GM23338 (cell line): ENCODE data around the gene BPIFB6. TPM values are rescaled to one million over a fixed set of nuclear protein-coding genes. Genes with fewer than 3 reads are reported as not detected.

Source experiments
- ATAC-seq: fragments of 200-7000 bp; cut with Tn5 transposase; 3 replicates; pipeline ENCODE4 v1.9.1; 2020
- DNase-seq: peaks from one replicate; pipeline ENCODE4 v3.0.0-alpha.2; 2015; ENCODE audit warnings: low spot score
- H2AFZ ChIP-seq: fragments of 200-600 bp; sonication (generic); 2 replicates; pipeline ENCODE4 v1.8.0; 2016; ENCODE audit warnings: antibody characterized with exemption, mild to moderate bottlenecking, moderate library complexity
- H3F3A ChIP-seq: fragments of 200-600 bp; sonication (generic); replicated peaks from 2 replicates; pipeline ENCODE4 v1.8.0; 2017; ENCODE audit warnings: antibody characterized with exemption, mixed run types, low read depth
- H3K27ac ChIP-seq: fragments of 200-600 bp; sonication (generic); 2 replicates; pipeline ENCODE4 v1.6.1; 2016; ENCODE audit warnings: low read depth
- H3K27me3 ChIP-seq: fragments of 200-600 bp; sonication (generic); 2 replicates; pipeline ENCODE4 v1.8.0; 2016; ENCODE audit warnings: mild to moderate bottlenecking, mixed run types, moderate library complexity; ENCODE audit not compliant: insufficient read depth
- H3K36me3 ChIP-seq: fragments of 200-600 bp; sonication (generic); 2 replicates; pipeline ENCODE4 v1.8.0; 2016; ENCODE audit warnings: mild to moderate bottlenecking; ENCODE audit not compliant: insufficient read depth
- H3K4me1 ChIP-seq: fragments of 200-600 bp; sonication (generic); 2 replicates; pipeline ENCODE4 v1.8.0; 2016; ENCODE audit warnings: mild to moderate bottlenecking, moderate library complexity; ENCODE audit not compliant: insufficient read depth
- H3K4me2 ChIP-seq: fragments of 200-600 bp; sonication (generic); 2 replicates; pipeline ENCODE4 v1.7.1; 2017; ENCODE audit warnings: mixed run types
- H3K4me3 ChIP-seq: fragments of 200-600 bp; sonication (generic); 2 replicates; pipeline ENCODE4 v1.6.1; 2016; ENCODE audit warnings: mixed run types
- H3K79me2 ChIP-seq: fragments of 200-600 bp; sonication (generic); replicated peaks from 2 replicates; pipeline ENCODE4 v1.8.0; 2017; ENCODE audit warnings: mild to moderate bottlenecking; ENCODE audit not compliant: insufficient read depth
- H3K9me2 ChIP-seq: fragments of 200-600 bp; sonication (generic); 2 replicates; pipeline ENCODE4 v1.8.0; 2017; ENCODE audit not compliant: insufficient read depth
- H4K20me1 ChIP-seq: fragments of 200-600 bp; sonication (generic); replicated peaks from 2 replicates; pipeline ENCODE4 v1.8.0; 2017; ENCODE audit warnings: mild to moderate bottlenecking; ENCODE audit not compliant: insufficient read depth
- H3K27ac Mint-ChIP-seq: 2 replicates; pipeline ENCODE4 v1.8.0; 2020; ENCODE audit warnings: inconsistent platforms, mild to moderate bottlenecking, moderate library complexity, mixed read lengths
- H3K27me3 Mint-ChIP-seq: 3 replicates; pipeline ENCODE4 v1.8.0; 2022; ENCODE audit warnings: low read depth, mild to moderate bottlenecking, moderate library complexity, mixed read lengths, inconsistent platforms; ENCODE audit not compliant: insufficient read depth, poor library complexity
- H3K36me3 Mint-ChIP-seq: 3 replicates; pipeline ENCODE4 v1.8.0; 2021; ENCODE audit warnings: low read depth, mild to moderate bottlenecking, inconsistent platforms, moderate library complexity, mixed read lengths
- H3K4me1 Mint-ChIP-seq: 3 replicates; pipeline ENCODE4 v1.8.0; 2020; ENCODE audit warnings: mild to moderate bottlenecking, inconsistent platforms, mixed read lengths
- H3K4me3 Mint-ChIP-seq: 3 replicates; pipeline ENCODE4 v1.8.0; 2021; ENCODE audit warnings: moderate library complexity, mild to moderate bottlenecking, inconsistent platforms, mixed read lengths
- H3K9me3 Mint-ChIP-seq: 3 replicates; pipeline ENCODE4 v1.8.0; 2020; ENCODE audit warnings: moderate library complexity, mild to moderate bottlenecking, inconsistent platforms, mixed read lengths
- CREB1 ChIP-seq: fragments of 250-450 bp; sonication (Bioruptor Pico); IDR thresholded peaks from 2 replicates; pipeline ENCODE4 v1.5.0; 2020; ENCODE audit warnings: low read depth, mild to moderate bottlenecking, moderate library complexity
- ETS1 ChIP-seq: IDR thresholded peaks from 2 replicates; pipeline ENCODE4 v1.6.1; 2016; ENCODE audit warnings: antibody characterized with exemption
- EZH2 ChIP-seq: fragments of 200-600 bp; sonication (generic); IDR thresholded peaks from one replicate; pipeline ENCODE4 v1.8.0; 2017; ENCODE audit warnings: antibody characterized with exemption, mild to moderate bottlenecking, low read depth; ENCODE audit not compliant: unreplicated experiment
- JUNB ChIP-seq: IDR thresholded peaks from one replicate; pipeline ENCODE4 v1.6.1; 2016; ENCODE audit warnings: antibody characterized with exemption; ENCODE audit not compliant: unreplicated experiment
- NANOG ChIP-seq: IDR thresholded peaks from 2 replicates; pipeline ENCODE4 v1.6.1; 2016; ENCODE audit warnings: antibody characterized with exemption, borderline replicate concordance
- ZNF331 ChIP-seq: fragments of 250-450 bp; sonication (Bioruptor Pico); IDR thresholded peaks from 2 replicates; pipeline ENCODE4 v1.5.0; 2020; ENCODE audit warnings: low read depth, mild to moderate bottlenecking, moderate library complexity
- ZNF462 ChIP-seq: fragments of 250-450 bp; sonication (Bioruptor Pico); IDR thresholded peaks from 2 replicates; pipeline ENCODE4 v1.5.0; 2020; ENCODE audit warnings: mild to moderate bottlenecking, moderate library complexity
- polyA plus RNA-seq: library from polyadenylated mRNA; unstranded; fragments of >200 nt; fragmentation: Nextera tagmentation; extraction: Ambion mirVana; gene quantifications from 2 replicates; pipeline ENCODE4 v1.2.1, GENCODE V29; 2016
- total RNA-seq: library from RNA; depleted of rRNA; stranded (reverse); fragments of >200 nt; shearing (Covaris generic); gene quantifications from 2 replicates; pipeline ENCODE4 v1.2.3, GENCODE V29; 2014

The BPIFB6 gene
- total and polyA plus RNA-seq, 2 experiments from 2014 or later, result not detected

GRCh38 chr20:32988008-32988407 is 43.4 kb upstream of the BPIFB6 start:
- no peak for ATAC-seq
- no peak overlapping the region for H3K27ac Mint-ChIP-seq
- Histone ChIP-seq H3K27me3 (no peaks in the 10 kb centered on the region), H3K4me3 (no peak overlapping the region), H3K4me1 (no peaks in the 10 kb centered on the region), H3F3A (no peaks in the 10 kb centered on the region), H4K20me1 (no peaks in the 10 kb centered on the region), H3K79me2 (no peaks in the 10 kb centered on the region), H3K9me2 (no peaks in the 10 kb centered on the region), H3K4me2 (no peak overlapping the region), H3K27ac (no peak overlapping the region), H3K36me3 (no peaks in the 10 kb centered on the region), H2AFZ (peak overlapping the region; percentile 56; the same call in 1 of the 2 replicates)
- peaks cover 6% of the 10 kb centered on the region for H3K27me3 Mint-ChIP-seq
- H3K4me3 Mint-ChIP-seq, result no peak overlapping the region
- no peaks in the 10 kb centered on the region for H3K9me3 Mint-ChIP-seq
- no peaks in the 10 kb centered on the region; the same call in 2 of the 3 replicates for H3K4me1 Mint-ChIP-seq
- H3K36me3 Mint-ChIP-seq, result no peaks in the 10 kb centered on the region
- TF ChIP-seq CREB1 (no peak), ZNF331 (CRISPR knock-in tag) (no peak), JUNB (no peak), EZH2 (no peak), NANOG (no peak), ZNF462 (no peak), ETS1 (no peak)
- no peak for DNase-seq
